Keratinocyte (primary cell): ENCODE results near the gene MAN2A2. TPM values are rescaled to one million over a fixed set of nuclear protein-coding genes. Genes with fewer than 3 reads are reported as not detected.

Experiments used
- DNase-seq: peaks from one replicate; pipeline ENCODE4 v3.0.0-alpha.2; 2011; ENCODE audit warnings: low read depth, missing footprints, low spot score
- FAIRE-seq: peaks from 2 replicates; lab custom pipeline; 2011; peaks lifted over from hg19 to GRCh38; lab: Jason Lieb, UNC
- H2AFZ ChIP-seq: 2 replicates; pipeline ENCODE4 v1.6.0; 2012; ENCODE audit warnings: low read length, control low read depth, inconsistent platforms; ENCODE audit not compliant: control insufficient read depth
- H3K27ac ChIP-seq: 2 replicates; pipeline ENCODE4 v1.5.1; 2011; ENCODE audit warnings: low read length; ENCODE audit not compliant: control insufficient read depth, insufficient read depth
- H3K27me3 ChIP-seq: 3 replicates; pipeline ENCODE4 v1.6.0; 2011; ENCODE audit warnings: low read length; ENCODE audit not compliant: control insufficient read depth, insufficient read depth; ENCODE audit errors: extremely low read depth
- H3K36me3 ChIP-seq, 2 experiments: 2 replicates in 1 of 2; 3 replicates in 1 of 2; pipeline ENCODE4 v1.5.1; 2011; ENCODE audit warnings: low read length in 2 of 2, mild to moderate bottlenecking in 1 of 2; ENCODE audit not compliant: control insufficient read depth in 2 of 2, insufficient read depth in 2 of 2; ENCODE audit errors: extremely low read depth in 1 of 2
- H3K4me1 ChIP-seq: 3 replicates; pipeline ENCODE4 v1.5.1; 2011; ENCODE audit warnings: low read length; ENCODE audit not compliant: control insufficient read depth, insufficient read depth; ENCODE audit errors: extremely low read depth
- H3K4me2 ChIP-seq: 3 replicates; pipeline ENCODE4 v1.6.0; 2011; ENCODE audit warnings: low read depth, low read length; ENCODE audit not compliant: control insufficient read depth, insufficient read depth; ENCODE audit errors: extremely low read depth
- H3K4me3 ChIP-seq, 3 experiments: fragments of 200-600 bp in 1 of 3; sonication (generic) in 1 of 3; 2 replicates in 2 of 3; 3 replicates in 1 of 3; pipeline ENCODE4 v1.5.1; 2011 to 2016; ENCODE audit warnings: low read length in 3 of 3, mild to moderate bottlenecking in 3 of 3, control low read depth in 2 of 3, inconsistent platforms in 1 of 3, low read depth in 1 of 3, mixed read lengths in 1 of 3, mixed run types in 1 of 3, moderate library complexity in 1 of 3; ENCODE audit not compliant: control insufficient read depth in 2 of 3, insufficient read depth in 2 of 3; ENCODE audit errors: extremely low read depth in 1 of 3
- H3K79me2 ChIP-seq: 2 replicates; pipeline ENCODE4 v1.6.0; 2012; ENCODE audit warnings: low read length; ENCODE audit not compliant: control insufficient read depth, insufficient read depth
- H3K9ac ChIP-seq: 3 replicates; pipeline ENCODE4 v1.6.0; 2011; ENCODE audit warnings: low read length; ENCODE audit not compliant: control insufficient read depth, insufficient read depth; ENCODE audit errors: extremely low read depth
- H3K9me1 ChIP-seq: 3 replicates; pipeline ENCODE4 v1.6.0; 2011; ENCODE audit warnings: low read length; ENCODE audit not compliant: control insufficient read depth, insufficient read depth; ENCODE audit errors: extremely low read depth
- H3K9me3 ChIP-seq: 2 replicates; pipeline ENCODE4 v1.5.1; 2012; ENCODE audit warnings: low read depth, low read length; ENCODE audit not compliant: control insufficient read depth
- H4K20me1 ChIP-seq: 3 replicates; pipeline ENCODE4 v1.6.0; 2011; ENCODE audit warnings: low read length; ENCODE audit not compliant: control insufficient read depth, insufficient read depth; ENCODE audit errors: extremely low read depth
- CTCF ChIP-seq, 3 experiments: IDR thresholded peaks in 1 of 3; conservative IDR thresholded peaks in 1 of 3; optimal IDR thresholded peaks in 1 of 3; 2 replicates in 2 of 3; 3 replicates in 1 of 3; pipeline versions ENCODE3 to v1.5.1; 2011; ENCODE audit warnings: low read length in 3 of 3, mild to moderate bottlenecking in 3 of 3, moderate library complexity in 2 of 3, control low read depth in 1 of 3, inconsistent platforms in 1 of 3; ENCODE audit not compliant: insufficient read depth in 2 of 3; ENCODE audit errors: extremely low read depth in 1 of 3
- EZH2 ChIP-seq: IDR thresholded peaks from one replicate; pipeline ENCODE4 v1.6.1; 2012; ENCODE audit warnings: inconsistent platforms, mild to moderate bottlenecking, low read length, moderate library complexity
- dilution Hi-C: fragments of 300-500 bp; cut with MboI; formaldehyde crosslinking; loops from one replicate; pipeline ENCODE4 v1.7.0; 2020; ENCODE audit warnings: low sequenced_read_pairs; ENCODE audit not compliant: extremely low pct_ligation_motif_present
- polyA plus RNA-seq, 5 experiments: library from polyadenylated mRNA; depleted of rRNA in 3 of 5; stranded (reverse) in 3 of 5; stranded (forward) in 1 of 5; unstranded in 1 of 5; fragments of >200 nt; gene quantifications; 1 replicate in 1 of 5; 2 replicates in 3 of 5; 3 replicates in 1 of 5; pipeline versions ENCODE4 v1.2.1 to v1.2.3, GENCODE V29; 2011 to 2012; ENCODE audit warnings: missing spikeins in 2 of 5, low read depth in 1 of 5, low replicate concordance in 1 of 5

Gene MAN2A2
- polyA plus RNA-seq, 1 donor (not counting 4 experiments of a cell fraction or from before 2014, with no cell fraction given): 6.6 TPM

- H3K4me3 ChIP-seq: peak overlapping the region; percentile 78 to 91 (median 89)
- H3K4me1 ChIP-seq: peaks cover 37% of the 10 kb centered on the region
- peaks cover 12% of the 10 kb centered on the region for H3K79me2 ChIP-seq
- TF ChIP-seq CTCF (optimal IDR thresholded peaks at IDR 0.05 in 1 of 3, IDR thresholded peaks at IDR 0.05 in 1 of 3, conservative IDR thresholded peaks at IDR 0.05 in 1 of 3; ENCODE audit: extremely low read depth in 1 of 3, insufficient read depth in 2 of 3, low read length in 3 of 3): no peak
- TF ChIP-seq EZH2: no peak
- no peaks in the 10 kb centered on the region for H3K27me3 ChIP-seq
- H3K9ac ChIP-seq: peak overlapping the region; percentile 76
- FAIRE-seq (no peak), DNase-seq (no peak)
- H3K4me2 ChIP-seq: peak overlapping the region; percentile 90
- H3K9me1 ChIP-seq: no peaks in the 10 kb centered on the region
- dilution Hi-C loops: no loop called here
- H2AFZ ChIP-seq: no peak overlapping the region
- H3K27ac ChIP-seq: peak overlapping the region; percentile 83
- H3K36me3 ChIP-seq: peaks cover 2 to 3% of the 10 kb centered on the region in 2 experiments
- H3K9me3 ChIP-seq: no peaks in the 10 kb centered on the region
- no peaks in the 10 kb centered on the region for H4K20me1 ChIP-seq
Observed at GRCh38 chr15:90931575-90931827, 28.4 kb downstream of the MAN2A2 start.

GRCh38 chr15:90931828-90932659 lies 28.9 kb downstream of the MAN2A2 start, which contains the start of gene HDDC3:
TSS of gene HDDC3 (minus strand) at chr15:90932549. CDS start at chr15:90932540, 9 bp downstream.
- no peaks in the 10 kb centered on the region for H3K9me1 ChIP-seq
- FAIRE-seq: no peak
- no peaks in the 10 kb centered on the region for H3K9me3 ChIP-seq
- H3K79me2 ChIP-seq: peaks cover 17% of the 10 kb centered on the region
- H3K9ac ChIP-seq: peak within 1 kb of the TSS; percentile 76
- dilution Hi-C loops: no loop called here
- no peaks in the 10 kb centered on the region for H3K27me3 ChIP-seq
- peak within 1 kb of the TSS; percentile 78 to 91 (median 89) for H3K4me3 ChIP-seq
- H2AFZ ChIP-seq: peak within 1 kb of the TSS; percentile 92
- peaks cover 39% of the 10 kb centered on the region for H3K4me1 ChIP-seq
- no peaks in the 10 kb centered on the region for H4K20me1 ChIP-seq
- TF ChIP-seq CTCF (optimal IDR thresholded peaks at IDR 0.05 in 1 of 3, IDR thresholded peaks at IDR 0.05 in 1 of 3, conservative IDR thresholded peaks at IDR 0.05 in 1 of 3; ENCODE audit: extremely low read depth in 1 of 3, insufficient read depth in 2 of 3, low read length in 3 of 3): peak; percentile 80 to 97 (median 89)
- TF ChIP-seq EZH2: no peak
- H3K27ac ChIP-seq: peak within 1 kb of the TSS; percentile 83
- peak within 1 kb of the TSS; percentile 90 for H3K4me2 ChIP-seq
- peak; percentile 72 for DNase-seq
- peaks cover 3 to 5% of the 10 kb centered on the region in 2 experiments for H3K36me3 ChIP-seq
